ENCODE results near the gene WHRN.

WHRN gene

DNA sequence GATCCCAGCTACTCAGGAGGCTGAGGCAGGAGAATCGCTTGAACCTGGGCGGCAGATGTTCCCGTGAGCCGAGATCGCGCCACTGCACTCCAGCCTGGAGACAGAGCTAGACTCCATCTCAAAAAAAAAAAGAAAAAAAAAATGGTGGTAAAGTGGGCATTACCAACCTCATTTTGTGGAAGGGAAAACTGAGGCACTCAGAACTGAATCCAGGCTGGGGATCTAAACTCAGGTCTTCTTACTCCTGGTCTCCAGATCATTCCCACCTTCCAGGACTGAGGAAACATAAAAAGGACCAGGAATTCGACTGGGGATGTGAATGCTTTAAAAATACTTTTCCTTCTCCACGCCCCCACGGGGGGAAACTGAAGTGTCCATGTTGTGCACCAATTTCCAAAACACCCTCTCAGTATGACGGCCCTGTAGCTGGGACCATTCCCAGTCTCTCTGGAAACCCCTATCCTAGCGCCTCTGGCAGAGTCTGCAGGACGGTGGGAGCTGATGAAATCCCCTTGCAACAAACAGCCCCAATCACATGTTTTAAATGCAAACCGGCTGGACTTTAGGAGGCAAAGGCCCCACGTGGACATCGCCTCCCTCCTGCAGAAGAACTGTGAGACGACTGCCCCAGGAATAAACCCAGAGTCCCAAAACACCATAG is 108.6 kb downstream of the WHRN start:
- Mint-ChIP-seq H3K27me3 (no peaks in the 10 kb centered on the region), H3K4me3 (peak overlapping the region; percentile 96), H3K4me1 (peaks cover 58% of the 10 kb centered on the region), H3K9me3 (no peaks in the 10 kb centered on the region), H3K36me3 (ENCODE audit: low read depth) (peaks cover 14% of the 10 kb centered on the region), H3K27ac (peak overlapping the region; percentile 86)
- no peak for ATAC-seq
- no peak for DNase-seq

DNA sequence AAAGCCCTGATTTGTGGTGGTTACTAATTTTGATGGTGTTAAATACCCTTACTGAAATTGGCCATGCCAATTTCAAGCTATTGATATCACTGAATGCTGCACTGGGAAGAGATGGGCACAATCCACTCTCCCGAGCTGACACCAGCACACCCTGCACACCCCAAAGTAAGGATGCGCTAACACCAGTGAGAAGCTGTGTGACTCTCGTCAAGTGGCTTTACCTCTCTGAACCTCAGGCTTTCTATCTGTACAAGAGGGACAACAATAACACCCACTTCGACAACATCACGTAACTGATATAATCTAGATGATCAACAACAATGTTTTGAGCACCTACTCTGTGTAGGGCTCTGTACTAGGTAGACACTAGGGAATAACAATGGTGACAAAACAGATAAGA is 109.5 kb downstream of the WHRN start:
- ATAC-seq (no peak), DNase-seq (no peak)
- H3K27ac Mint-ChIP-seq = peak overlapping the region; percentile 68

DNA sequence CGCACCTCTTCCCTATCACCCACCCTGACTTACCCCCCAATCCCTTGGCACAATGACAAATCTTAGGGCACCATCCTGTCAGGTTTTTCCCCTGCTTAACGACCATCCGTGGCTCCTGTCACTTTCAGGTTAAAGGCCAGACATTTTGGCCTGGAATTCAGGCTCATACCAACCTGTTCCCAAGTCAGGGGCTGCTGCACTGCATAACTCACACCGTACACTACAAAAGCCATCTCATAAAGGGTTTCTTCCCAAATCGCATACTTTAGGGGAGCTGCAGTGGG is 110.0 kb downstream of the WHRN start:
- peak overlapping the region; percentile 56 for H3K4me3 Mint-ChIP-seq
- peaks cover 70% of the 10 kb centered on the region for H3K4me1 Mint-ChIP-seq
- peaks cover 20% of the 10 kb centered on the region for H3K36me3 Mint-ChIP-seq (ENCODE audit: low read depth)
- ATAC-seq (no peak), DNase-seq (no peak)
- H3K27me3 Mint-ChIP-seq = no peaks in the 10 kb centered on the region
- no peaks in the 10 kb centered on the region for H3K9me3 Mint-ChIP-seq
- H3K27ac Mint-ChIP-seq = peak overlapping the region; percentile 68

More for the DNA sequence above, 109.5 kb downstream of the WHRN start:
- Mint-ChIP-seq H3K4me3 (peak overlapping the region; percentile 56), H3K36me3 (ENCODE audit: low read depth) (peaks cover 15% of the 10 kb centered on the region), H3K9me3 (no peaks in the 10 kb centered on the region), H3K4me1 (peaks cover 65% of the 10 kb centered on the region), H3K27me3 (no peaks in the 10 kb centered on the region)

DNA sequence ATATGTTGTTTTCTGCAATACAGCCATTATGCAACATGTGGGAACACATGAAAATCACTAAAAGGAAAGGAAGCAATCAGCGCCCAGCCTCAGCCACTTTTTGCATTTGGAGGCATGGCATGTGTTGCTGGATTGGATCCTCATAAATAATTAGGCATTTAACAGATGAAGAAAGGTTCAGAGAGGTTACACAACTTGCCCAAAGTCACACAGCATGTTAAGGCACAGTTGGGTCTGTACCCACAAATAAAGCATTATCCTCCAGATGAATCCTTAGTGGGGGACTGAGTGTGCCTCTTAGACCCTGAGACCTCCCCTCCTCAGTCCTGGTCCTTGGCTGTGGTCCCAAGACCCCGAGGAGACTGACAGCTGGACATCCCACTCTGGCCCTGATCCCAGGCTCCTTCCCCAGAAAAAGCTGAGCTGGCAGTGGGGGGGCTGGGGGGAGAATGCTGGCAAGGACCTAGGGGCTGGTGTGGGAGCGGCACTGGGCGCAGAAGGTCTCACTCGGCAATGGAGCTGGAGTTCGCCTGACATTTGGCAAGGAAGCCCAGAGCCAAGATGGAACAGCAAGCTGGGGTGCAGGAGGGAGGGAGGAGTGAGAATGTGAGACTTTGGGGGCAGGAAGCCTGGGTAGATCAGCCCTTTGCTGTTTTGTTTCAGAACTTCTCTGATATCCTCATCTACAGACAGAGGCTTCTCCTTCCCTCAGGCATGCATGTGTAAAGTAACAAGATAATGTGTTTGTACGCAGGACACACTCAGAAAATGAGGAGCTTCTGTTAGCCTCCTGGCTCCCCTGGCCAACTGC is 110.5 kb downstream of the WHRN start:
- H3K36me3 Mint-ChIP-seq (ENCODE audit: low read depth) = peaks cover 24% of the 10 kb centered on the region

DNA sequence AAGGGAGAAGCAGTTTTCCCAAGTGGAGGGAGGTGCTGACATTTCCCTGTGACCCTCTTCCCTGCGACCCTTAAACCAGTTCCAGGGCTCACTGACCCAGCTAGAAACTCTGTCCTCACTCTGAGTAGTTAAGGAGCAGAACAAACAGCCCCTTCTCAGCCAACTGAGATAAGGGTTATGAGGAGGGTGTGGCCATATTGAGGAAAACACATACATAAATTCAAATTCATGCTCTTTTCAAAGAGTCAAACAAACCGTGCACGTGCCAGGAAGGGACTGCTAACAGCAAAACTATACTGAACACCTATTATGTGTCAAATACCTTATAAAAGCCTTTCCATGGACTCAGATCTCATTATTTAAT is 112.5 kb downstream of the WHRN start:
- Mint-ChIP-seq H3K27ac (peak overlapping the region; percentile 33), H3K9me3 (no peaks in the 10 kb centered on the region), H3K27me3 (no peaks in the 10 kb centered on the region), H3K4me3 (no peak overlapping the region), H3K36me3 (ENCODE audit: low read depth) (peaks cover 42% of the 10 kb centered on the region), H3K4me1 (peaks cover 93% of the 10 kb centered on the region)
- ATAC-seq (no peak), DNase-seq (no peak)

More for the DNA sequence above, 110.5 kb downstream of the WHRN start:
- peaks cover 75% of the 10 kb centered on the region for H3K4me1 Mint-ChIP-seq
- DNase-seq (no peak), ATAC-seq (no peak)
- peak overlapping the region; percentile 56 for H3K4me3 Mint-ChIP-seq
- H3K27me3 Mint-ChIP-seq = no peaks in the 10 kb centered on the region
- no peaks in the 10 kb centered on the region for H3K9me3 Mint-ChIP-seq
- H3K27ac Mint-ChIP-seq = peak overlapping the region; percentile 68

DNA sequence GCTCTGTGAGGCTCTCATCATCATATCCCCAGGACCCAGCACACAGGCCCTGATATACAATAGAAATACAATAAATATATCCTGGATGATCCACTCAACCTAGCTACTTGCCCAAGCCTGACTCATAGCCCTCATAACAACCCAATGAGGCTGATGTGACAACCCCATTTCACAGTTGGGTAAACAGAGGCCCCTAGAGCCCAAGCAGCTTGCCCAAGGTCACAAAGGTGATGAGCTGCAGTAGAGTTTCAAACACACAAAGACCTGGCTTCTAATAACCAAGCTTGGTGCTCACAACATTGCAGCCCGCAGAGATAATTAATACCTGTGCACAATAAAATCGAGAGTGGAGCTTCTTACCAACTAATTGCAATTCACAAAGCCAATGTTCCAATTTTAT is 114.3 kb downstream of the WHRN start:
- DNase-seq (no peak), ATAC-seq (no peak)
- peak overlapping the region; percentile 97 for H3K27ac Mint-ChIP-seq
- H3K4me1 Mint-ChIP-seq = peaks cover 81% of the 10 kb centered on the region
- H3K36me3 Mint-ChIP-seq (ENCODE audit: low read depth) = peaks cover 56% of the 10 kb centered on the region
- no peaks in the 10 kb centered on the region for H3K9me3 Mint-ChIP-seq
- peak overlapping the region; percentile 87 for H3K4me3 Mint-ChIP-seq
- no peaks in the 10 kb centered on the region for H3K27me3 Mint-ChIP-seq

DNA sequence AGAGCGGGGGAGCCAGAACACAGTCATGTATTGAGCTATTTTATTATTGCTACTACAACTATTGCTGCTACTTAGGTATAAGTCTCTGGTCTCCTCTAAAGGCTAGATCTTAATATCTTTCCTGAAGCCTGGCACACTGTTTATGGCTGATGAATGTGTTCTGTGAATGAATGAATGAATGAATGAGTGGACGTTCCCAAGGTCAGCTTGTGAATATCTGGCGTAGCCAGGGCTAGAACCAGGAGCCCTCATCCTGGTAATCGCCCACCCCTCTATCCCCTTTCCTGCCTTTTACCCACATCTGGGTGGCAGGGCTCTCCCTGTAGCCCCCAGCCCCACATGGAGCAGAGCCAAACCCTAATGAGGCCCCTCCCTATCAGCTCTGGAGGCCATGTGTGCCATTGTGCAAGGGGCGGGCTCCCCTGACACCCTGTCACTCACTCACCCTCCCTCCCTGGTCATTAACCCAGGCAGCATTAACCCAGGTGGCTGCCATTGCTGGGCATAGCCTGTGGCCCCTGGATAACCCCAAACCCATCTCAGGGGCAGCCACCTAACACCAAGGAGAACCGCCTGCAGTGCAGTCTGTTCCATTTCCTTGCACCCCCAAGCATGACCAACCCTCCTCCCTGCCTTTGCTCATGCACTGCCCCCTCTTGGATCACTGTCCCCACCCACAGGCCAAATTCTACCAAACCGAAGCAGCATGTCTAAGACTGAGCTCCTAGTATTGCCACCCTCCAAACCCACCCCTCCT is 115.5 kb downstream of the WHRN start:
- Mint-ChIP-seq H3K4me1 (peaks cover 81% of the 10 kb centered on the region), H3K36me3 (ENCODE audit: low read depth) (peaks cover 58% of the 10 kb centered on the region), H3K9me3 (no peaks in the 10 kb centered on the region), H3K4me3 (peak overlapping the region; percentile 87), H3K27me3 (no peaks in the 10 kb centered on the region), H3K27ac (peak overlapping the region; percentile 97)
- peak; percentile 36 for DNase-seq
- ATAC-seq = no peak

DNA sequence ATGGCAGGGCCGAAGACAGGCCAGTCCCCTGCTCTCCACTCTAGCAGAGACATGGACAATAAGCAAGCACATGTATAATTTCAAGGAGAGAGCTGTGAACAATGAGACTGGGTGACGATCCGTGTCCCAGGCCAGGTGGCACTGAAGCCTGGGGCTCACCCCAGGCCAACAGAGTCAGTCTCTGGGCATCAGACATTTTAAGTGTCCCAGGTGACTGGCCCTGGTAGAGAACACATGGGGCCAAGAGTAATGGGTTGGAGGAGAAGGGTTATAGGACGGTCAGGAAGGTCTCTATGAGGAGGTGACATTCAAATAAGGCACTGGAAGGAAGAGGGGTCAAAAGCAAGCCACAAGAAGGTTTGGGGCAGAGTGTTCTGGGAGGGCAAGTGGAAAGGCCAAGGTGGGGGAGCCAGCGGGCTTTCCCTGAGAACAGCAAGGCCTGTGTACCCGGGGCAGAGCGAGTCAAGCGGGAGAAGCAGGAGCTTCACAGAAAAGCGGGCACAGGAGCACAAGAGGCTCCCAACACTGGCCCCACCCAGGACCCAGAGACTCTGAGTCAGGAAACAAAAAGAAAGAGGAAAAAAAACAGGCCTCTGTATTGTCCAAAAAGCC is 116.4 kb downstream of the WHRN start:
- H3K27ac Mint-ChIP-seq = peak overlapping the region; percentile 97
- ATAC-seq (no peak), DNase-seq (peak; percentile 45)
- H3K4me1 Mint-ChIP-seq = peaks cover 81% of the 10 kb centered on the region
- H3K9me3 Mint-ChIP-seq = no peaks in the 10 kb centered on the region
- H3K27me3 Mint-ChIP-seq = no peaks in the 10 kb centered on the region
- peaks cover 61% of the 10 kb centered on the region for H3K36me3 Mint-ChIP-seq (ENCODE audit: low read depth)
- peak overlapping the region; percentile 87 for H3K4me3 Mint-ChIP-seq

DNA sequence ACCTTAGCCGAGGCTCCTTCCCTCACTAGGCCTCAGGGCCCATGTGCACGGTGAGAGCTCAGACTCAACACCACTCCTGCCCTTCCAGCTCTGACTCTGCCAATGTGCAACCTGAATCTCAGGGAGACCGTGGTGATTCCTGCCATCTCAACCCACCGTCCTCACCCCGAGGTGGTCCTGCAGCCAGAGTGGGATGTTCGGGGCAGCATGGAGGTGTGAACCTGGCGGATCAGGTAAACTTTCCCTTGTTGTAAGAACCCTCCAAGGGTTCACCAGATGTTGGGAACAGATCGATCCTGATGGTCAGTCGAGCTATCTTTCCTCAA is 117.0 kb downstream of the WHRN start:
- H3K9me3 Mint-ChIP-seq = no peaks in the 10 kb centered on the region
- H3K27me3 Mint-ChIP-seq = no peaks in the 10 kb centered on the region
- peak overlapping the region; percentile 87 for H3K4me3 Mint-ChIP-seq
- peaks cover 61% of the 10 kb centered on the region for H3K36me3 Mint-ChIP-seq (ENCODE audit: low read depth)
- no peak for ATAC-seq
- H3K4me1 Mint-ChIP-seq = peaks cover 83% of the 10 kb centered on the region
- peak overlapping the region; percentile 97 for H3K27ac Mint-ChIP-seq
- DNase-seq = peak; percentile 42

DNA sequence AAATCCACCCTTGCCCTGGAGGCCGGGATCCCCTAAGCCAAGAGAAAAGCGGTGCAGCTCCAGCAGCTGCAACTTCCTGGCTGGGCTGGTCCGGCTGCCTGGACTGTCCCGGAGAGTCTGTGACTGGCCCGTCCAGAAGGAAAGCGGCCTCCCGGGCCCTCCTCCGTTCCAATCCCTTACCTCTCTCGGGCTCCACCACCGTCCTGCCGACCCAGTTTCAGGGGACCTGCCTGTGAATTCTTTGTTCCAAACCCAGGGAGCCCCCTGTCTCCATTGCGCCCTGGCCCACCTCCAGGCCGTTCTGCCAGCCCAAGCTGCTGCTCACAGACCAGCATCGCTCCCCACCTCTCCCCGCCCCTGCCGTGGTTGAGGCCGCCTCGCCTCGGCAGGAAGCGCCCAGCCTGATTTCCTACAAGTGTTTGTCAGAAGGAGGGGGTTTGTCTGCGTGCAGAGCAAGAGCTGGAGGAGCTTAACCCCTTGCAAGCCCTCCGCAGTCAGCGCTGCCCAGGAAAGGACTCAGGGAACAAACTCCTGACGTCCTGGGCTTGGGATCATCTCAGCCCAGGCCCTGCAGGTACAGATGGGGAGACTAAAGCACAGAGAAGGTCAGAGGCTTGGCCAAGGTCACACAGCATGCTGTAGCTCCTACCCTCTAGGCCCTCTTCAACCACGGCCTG is 117.5 kb downstream of the WHRN start, which contains the start of gene AKNA:
Gene AKNA (minus strand): TSS at position 303 of the 677 bp plus-strand sequence. CDS start 6,649 bp downstream, outside the sequence.
- peak; percentile 77 for DNase-seq
- Mint-ChIP-seq H3K4me1 (peaks cover 83% of the 10 kb centered on the region), H3K4me3 (peak within 1 kb of the TSS; percentile 87), H3K9me3 (no peaks in the 10 kb centered on the region), H3K27ac (peak within 1 kb of the TSS; percentile 97), H3K27me3 (no peaks in the 10 kb centered on the region), H3K36me3 (ENCODE audit: low read depth) (peaks cover 60% of the 10 kb centered on the region)
- peak; percentile 5 for ATAC-seq

DNA sequence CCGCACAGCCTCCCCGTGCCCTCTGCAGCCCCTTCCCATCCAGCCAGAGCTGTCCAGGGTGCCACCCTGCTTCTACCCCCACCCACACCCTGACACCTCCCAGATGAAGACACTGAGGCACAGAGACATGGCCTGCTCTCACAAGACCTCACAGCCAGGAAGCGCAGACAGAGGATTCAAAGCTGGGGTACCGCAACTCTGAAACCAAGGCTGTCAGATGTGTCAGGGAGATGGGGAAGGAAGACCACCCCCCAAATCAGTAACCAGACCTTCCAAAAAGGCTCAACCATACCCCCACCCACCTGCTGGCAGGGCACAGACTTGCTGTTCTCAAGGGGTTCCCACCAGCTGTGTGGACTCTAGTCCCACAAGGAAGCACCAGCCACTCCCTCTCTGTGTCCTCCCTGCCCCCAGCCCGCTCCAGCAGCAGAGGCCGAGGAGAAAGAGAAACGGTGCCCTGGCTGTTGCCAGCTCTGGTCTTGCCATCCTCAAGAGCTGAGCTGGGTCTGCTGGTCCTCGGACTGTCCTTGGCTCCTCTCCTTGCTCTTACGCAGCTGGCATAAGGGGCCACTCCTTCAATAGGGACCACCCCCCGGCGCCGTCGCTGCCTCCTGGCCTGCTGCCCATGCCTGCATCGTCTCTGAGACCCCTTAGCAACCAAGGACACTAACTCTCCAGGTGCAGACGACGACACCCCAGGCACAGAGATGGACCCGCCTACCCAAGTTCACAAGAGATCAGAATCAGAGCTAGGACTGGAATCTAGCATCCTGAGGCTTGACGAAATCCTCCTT is 118.2 kb downstream of the WHRN start:
- no peak for ATAC-seq
- H3K27me3 Mint-ChIP-seq = no peaks in the 10 kb centered on the region
- peak overlapping the region; percentile 97 for H3K27ac Mint-ChIP-seq
- peaks cover 83% of the 10 kb centered on the region for H3K4me1 Mint-ChIP-seq
- peaks cover 64% of the 10 kb centered on the region for H3K36me3 Mint-ChIP-seq (ENCODE audit: low read depth)
- H3K4me3 Mint-ChIP-seq = peak overlapping the region; percentile 87
- no peaks in the 10 kb centered on the region for H3K9me3 Mint-ChIP-seq
- DNase-seq = peak; percentile 35

DNA sequence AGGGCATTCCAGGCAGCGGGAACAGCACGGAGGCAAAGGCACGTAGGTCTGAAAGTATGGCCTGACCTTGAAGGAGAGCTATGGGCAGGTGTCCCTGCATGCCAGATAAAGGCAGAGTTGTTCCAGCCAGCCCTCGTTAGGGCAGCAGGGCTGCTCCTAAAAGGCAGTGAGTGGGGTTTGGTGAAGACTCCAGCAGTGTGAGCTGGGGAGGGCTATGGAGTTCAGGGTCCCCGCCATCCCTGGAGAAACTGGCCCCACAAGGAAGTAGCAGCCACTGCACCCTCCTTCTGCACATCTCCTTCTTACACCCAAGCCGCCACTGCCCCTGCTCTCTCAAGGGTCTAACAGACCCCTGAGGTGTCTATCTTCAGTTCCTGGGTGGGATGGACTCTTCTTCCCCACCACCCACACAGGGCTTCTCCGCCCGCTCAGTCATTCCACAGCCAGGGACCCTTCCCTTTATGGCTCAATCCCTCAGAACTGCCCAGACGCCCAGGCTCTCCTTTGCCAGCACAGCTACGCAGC is 118.8 kb downstream of the WHRN start:
- no peak for DNase-seq
- Mint-ChIP-seq H3K4me3 (peak overlapping the region; percentile 87), H3K4me1 (peaks cover 86% of the 10 kb centered on the region), H3K9me3 (no peaks in the 10 kb centered on the region), H3K36me3 (ENCODE audit: low read depth) (peaks cover 67% of the 10 kb centered on the region), H3K27me3 (no peaks in the 10 kb centered on the region), H3K27ac (peak overlapping the region; percentile 97)
- ATAC-seq = no peak

DNA sequence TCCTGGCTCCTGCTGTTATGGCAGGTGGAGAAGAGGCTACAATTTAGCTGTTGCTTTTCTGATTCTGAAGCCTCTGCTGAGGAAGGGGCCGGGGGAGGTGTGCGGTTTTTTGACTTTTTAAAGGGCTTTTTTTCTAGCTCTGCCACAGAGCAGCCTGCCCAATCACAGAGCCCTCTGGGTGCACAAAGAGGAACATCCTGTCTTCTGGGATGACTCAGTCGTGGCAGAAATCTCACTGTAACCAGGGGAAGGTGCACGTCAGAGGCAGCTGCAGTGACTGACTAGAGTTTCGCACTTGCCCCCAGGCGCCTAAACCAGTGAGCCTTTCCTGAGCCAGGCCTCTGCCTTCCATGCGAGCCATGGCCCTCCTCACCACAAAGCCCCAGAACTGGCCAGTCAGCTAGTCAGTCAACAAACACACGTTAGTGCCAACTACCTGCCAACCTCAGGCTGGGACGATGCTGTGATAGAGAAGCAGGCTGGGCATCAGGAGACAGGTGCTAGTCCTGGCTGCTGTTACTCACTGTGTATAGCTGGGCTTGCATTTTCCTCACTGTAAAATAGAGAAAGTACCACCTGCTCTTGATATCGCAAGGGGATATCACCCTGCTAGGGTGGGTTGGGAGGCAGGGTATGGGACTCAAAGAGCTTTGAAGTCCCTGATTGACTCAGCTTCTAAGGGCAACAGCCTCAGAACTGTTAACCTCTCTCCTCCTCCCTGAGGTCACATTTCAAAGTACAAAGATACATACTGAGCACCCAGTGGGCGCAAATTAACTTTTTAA is 119.7 kb downstream of the WHRN start:
- DNase-seq (peak; percentile 88), ATAC-seq (peak; percentile 78)
- no peaks in the 10 kb centered on the region for H3K9me3 Mint-ChIP-seq
- H3K36me3 Mint-ChIP-seq (ENCODE audit: low read depth) = peaks cover 71% of the 10 kb centered on the region
- H3K27ac Mint-ChIP-seq = peak overlapping the region; percentile 97
- peak overlapping the region; percentile 87 for H3K4me3 Mint-ChIP-seq
- no peaks in the 10 kb centered on the region for H3K27me3 Mint-ChIP-seq
- peaks cover 85% of the 10 kb centered on the region for H3K4me1 Mint-ChIP-seq
